GM18508 (cell line): Measurements from ENCODE around the gene ZNF320.
"Not testable (repeated sequence)": the region's sequence is repeated elsewhere in the genome, so short reads cannot be mapped to it uniquely, and the experiment has no call there.

Experiments
- ATAC-seq: cut with Tn5 transposase; IDR thresholded peaks from one replicate; pipeline ENCODE4 v1.9.1; 2021; ENCODE audit warnings: moderate number of reproducible peaks; ENCODE audit not compliant: insufficient read depth, unreplicated experiment

Gene ZNF320

DNA sequence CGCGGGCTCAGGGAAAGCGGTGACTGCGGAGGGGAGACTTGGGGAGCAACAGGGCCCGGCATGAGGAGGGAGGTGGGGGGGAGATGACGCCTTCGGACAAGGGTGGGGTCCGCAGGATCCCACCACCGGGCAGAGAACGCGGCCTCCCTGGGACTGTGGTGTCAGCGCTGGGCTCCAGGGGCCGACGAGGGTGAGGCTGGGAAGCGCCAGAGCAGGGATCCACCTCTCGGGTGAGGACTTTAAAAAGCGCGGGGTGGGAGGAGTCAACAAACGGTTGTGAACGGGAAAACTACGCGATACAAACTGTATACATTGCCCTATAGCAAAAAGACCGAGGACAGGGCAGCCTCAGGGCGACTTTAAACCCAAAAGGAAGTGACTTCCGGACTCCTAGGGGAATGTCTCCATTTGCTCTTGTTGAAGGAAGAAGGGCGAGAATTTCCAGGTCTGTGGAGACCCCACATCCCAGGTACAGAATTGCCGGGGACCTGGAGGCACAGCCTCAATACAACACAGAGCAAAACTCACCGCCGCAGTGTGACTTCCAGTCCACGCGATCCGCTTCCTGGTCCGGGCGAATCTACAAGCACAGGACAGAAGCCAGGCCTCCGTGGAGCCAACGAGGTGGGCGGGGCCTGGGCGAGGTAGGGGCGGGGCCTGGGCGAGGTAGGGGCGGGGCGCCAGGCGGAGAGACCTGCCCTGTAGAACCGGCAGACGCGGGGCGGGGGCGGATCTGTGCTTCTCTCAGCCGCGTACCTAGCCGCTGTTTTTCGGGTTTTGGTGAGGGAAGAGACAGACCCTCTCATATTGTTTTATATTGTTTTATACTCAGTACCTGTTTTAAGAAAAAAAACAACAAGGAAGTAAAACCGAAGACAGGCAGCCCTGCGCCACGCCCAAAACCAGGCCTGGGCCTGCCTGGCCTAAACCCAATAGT, 25.7 kb upstream of the ZNF320 start, which contains the start of gene ZNF888:
Gene ZNF888 (minus strand): TSS at position 588 of the 937 bp plus-strand sequence. CDS start 5,555 bp downstream, outside the sequence.
- ATAC-seq = no peak

DNA sequence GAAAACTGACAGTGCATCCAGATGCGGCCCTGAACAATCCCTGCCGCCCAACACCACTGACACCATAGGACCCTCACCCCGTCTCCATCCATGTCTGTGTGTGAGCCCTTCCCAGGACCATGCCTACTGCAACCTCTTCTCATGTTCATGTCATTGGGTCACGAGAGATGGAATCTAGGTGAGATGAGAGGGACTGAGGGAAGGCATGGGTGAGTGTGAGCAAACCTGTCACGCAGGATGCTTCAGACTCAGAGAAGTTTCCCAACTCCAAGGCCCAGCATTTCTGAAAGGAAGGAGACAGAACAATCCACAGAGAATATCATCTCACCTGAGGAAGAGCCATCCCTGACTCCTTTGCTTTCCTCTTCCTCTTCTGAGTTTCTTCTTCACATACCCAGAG, 20.1 kb upstream of the ZNF320 start:
- ATAC-seq = no peak

DNA sequence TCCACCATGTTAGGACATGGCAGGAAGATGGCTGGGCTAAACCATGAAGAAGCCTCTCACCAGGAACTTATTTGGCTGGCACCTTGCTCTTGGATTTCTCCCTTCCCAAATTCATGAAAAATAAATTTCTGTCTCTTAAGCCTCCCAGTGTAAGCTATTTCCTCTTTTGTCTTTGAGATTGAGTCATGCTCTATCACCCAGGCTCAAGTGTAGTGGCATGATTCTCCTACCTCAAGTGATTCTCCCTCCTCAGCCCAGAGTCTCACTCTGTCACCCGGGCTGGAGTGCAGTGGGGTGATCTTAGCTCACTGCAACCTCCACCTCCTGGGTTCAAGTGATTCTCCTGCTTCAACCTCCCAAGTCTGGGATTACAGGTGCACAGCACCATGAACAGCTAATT, 13.2 kb upstream of the ZNF320 start:
- no peak for ATAC-seq

GRCh38 chr19:52904052-52904780, 6.8 kb upstream of the ZNF320 start:
- ATAC-seq = not testable (repeated sequence)

DNA sequence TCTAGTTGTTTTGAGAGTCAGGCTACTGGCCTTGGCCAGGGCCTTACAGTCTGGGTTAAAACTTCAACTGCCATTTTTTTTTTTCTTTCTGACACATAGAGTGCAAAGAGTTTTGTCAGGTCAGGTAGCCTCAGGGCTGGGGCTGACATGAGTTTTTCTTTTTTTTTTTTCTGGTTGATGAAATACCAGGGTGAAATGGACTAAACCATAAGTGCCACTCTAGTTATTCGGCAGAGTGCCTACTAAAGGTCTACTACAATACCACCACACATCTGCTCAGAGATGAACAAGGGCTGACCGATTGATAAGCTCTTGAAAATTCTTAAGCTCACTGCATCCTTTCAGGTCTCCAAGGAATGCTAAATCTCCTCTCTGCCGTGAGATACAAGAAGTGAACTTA, 4.4 kb upstream of the ZNF320 start:
- no peak for ATAC-seq

GRCh38 chr19:52898596-52898995, 1.2 kb upstream of the ZNF320 start:
- ATAC-seq = not testable (repeated sequence)

DNA sequence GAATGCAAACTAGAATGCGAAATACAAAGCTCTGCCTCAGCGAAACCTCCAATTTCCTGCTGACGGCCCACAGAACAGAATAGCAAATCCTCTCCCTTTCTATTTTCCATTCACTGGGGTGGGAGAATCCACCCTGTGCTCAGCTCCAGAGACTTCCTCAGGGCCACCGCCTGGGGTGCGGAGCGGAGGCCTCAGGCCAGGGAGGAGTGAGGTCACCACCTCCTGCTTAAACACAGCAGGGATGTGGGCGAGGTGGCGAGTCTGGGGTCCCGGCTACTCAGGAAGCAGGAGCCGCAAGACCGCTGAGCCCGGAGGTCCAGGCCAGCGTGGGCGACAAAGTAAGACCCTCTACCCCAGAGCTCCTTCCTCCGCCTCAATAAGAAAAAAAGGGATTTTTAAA, 666 bp upstream of the ZNF320 start:
- ATAC-seq = no peak

- ATAC-seq = no peak
These were observed 851 bp downstream of the ZNF320 start for GRCh38 chr19:52896431-52897137.

- ATAC-seq = no peak
These were observed 6.1 kb downstream of the ZNF320 start for GRCh38 chr19:52891336-52891735.

DNA sequence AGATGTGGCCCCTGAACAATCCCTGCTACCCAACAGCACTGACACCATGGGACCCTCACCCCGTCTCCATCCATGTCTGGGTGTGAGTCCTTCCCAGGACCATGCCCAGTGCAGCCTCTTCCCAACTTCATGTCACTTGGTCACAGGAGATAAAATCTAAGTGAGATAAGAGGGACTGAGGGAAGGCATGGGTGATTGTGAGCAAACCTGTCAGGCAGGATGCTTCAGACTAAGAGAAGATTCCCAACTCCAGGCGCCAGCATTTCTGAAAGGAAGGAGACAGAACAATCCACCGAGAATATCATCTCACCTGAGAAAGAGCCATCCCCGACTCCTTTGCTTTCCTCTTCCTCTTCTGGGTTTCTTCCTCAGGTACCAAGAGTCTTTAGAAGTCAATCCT, 7.5 kb downstream of the ZNF320 start:
- ATAC-seq = no peak

DNA sequence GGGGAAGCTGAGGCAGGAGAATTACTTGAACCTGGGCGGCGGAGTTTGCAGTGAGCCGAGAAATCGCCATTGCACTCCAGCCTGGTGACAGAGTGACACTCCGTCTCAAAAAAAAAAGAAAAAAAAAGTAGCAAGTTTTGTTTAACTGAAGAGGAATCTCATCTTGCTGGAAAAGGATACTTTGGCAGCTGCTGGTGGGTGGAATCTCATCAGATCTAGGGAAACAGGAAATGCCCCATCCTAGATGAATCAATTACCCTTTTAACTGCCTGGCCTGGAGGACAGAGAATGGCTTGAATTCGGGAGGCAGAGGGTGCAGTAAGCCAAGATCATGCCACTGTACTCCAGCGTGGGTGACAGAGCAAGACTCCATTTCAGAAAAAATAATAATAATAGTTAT, 8.4 kb downstream of the ZNF320 start:
- no peak for ATAC-seq

- ATAC-seq = no peak
These were observed 16.5 kb downstream of the ZNF320 start for GRCh38 chr19:52880895-52881389.

- not testable (repeated sequence) for ATAC-seq
These were observed 24.4 kb downstream of the ZNF320 start for GRCh38 chr19:52872996-52873395.

DNA sequence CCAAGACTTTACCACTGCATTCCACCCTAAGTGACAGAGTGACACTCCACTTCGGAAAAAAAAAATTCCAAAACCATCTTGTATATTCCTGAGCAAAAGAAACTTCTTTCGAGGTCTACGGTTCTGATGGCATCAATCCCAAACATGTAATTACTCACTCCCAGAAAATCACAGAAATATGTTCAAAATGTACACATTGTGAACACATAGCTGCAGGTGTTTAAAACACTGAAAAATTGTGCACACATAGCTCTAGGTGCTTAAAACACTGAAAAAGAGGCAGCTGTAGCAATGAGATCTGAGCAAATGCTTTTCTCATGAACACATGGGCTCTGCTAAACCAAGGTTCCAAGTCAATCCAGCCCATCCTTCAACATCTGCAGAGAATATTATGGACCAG, 26.0 kb downstream of the ZNF320 start:
- ATAC-seq = no peak

DNA sequence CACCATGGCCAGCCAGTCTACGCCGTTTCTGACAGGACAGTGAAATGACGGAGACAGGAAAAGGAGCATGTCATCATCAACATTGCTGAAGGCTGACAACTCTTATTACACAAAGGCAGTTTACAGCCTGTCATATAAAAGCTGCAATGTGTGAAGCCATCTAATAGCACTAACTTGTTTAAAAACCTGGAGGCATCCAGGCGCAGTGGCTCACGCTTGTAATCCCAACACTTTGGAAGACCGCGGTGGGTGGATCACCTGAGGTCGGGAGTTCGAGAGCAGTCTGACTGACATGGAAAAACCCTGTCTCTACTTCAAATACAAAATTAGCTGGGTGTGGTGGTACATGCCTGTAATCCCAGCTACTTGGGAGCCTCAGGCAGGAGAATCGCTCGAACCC, 29.4 kb downstream of the ZNF320 start:
- ATAC-seq = not testable (repeated sequence)

- peak; percentile 85 for ATAC-seq
These were observed 39.9 kb downstream of the ZNF320 start, which contains the start of gene ZNF468 for GRCh38 chr19:52857378-52858191. TSS of gene ZNF468 (minus strand) at chr19:52857619. CDS start at chr19:52854272, 3,347 bp downstream.

GRCh38 chr19:52856540-52857377, 40.7 kb downstream of the ZNF320 start:
- not testable (repeated sequence) for ATAC-seq
